Endothelial cell of umbilical vein (primary cell): ENCODE data around the gene EDC3. TPM values are rescaled to one million over a fixed set of nuclear protein-coding genes. Genes with fewer than 3 reads are reported as not detected.
A peak's percentile ranks its signal among the peaks of the same experiment; 100 is the strongest.

ENCODE experiments used
- BruUV-seq: library from RNA; stranded (reverse); fragments of 400-500 nt; replicated peaks from 2 replicates; lab custom pipeline; 2021; lab: Mats Ljungman, UMichigan
- CTCF ChIA-PET: fragments of 300-600, 350-600 bp; sonication (Branson Sonifier 250); formaldehyde crosslinking; loops from one replicate; lab custom pipeline; 2021; ENCODE audit warnings: antibody characterized with exemption, inconsistent platforms; lab: Charles Lee
- POLR2A ChIA-PET: fragments of 300-600, 350-600 bp; sonication (Branson Sonifier 250); formaldehyde crosslinking; loops from one replicate; lab custom pipeline; 2021; ENCODE audit warnings: antibody characterized with exemption, inconsistent platforms; lab: Charles Lee
- DNase-seq: peaks from one replicate; pipeline ENCODE4 v3.0.0-alpha.2; 2011; ENCODE audit warnings: low read depth, low spot score
- FAIRE-seq: peaks from 2 replicates; lab custom pipeline; 2011; peaks lifted over from hg19 to GRCh38; lab: Jason Lieb, UNC
- H2AFZ ChIP-seq: 2 replicates; pipeline ENCODE4 v1.6.0; 2012; ENCODE audit warnings: low read depth, low read length, control low read depth, inconsistent platforms
- H3K27ac ChIP-seq: 2 replicates; pipeline ENCODE4 v1.5.1; 2011; ENCODE audit warnings: low read depth, mild to moderate bottlenecking, control low read depth, low read length, moderate library complexity; ENCODE audit not compliant: insufficient read depth
- H3K27me3 ChIP-seq, 2 experiments: 2 replicates each; pipeline versions ENCODE4 v1.6.0 to v1.6.1; 2011; ENCODE audit warnings: low read length in 2 of 2, mixed read lengths in 1 of 2; ENCODE audit not compliant: control insufficient read depth in 2 of 2, insufficient read depth in 2 of 2
- H3K36me3 ChIP-seq, 2 experiments: 2 replicates in 1 of 2; 3 replicates in 1 of 2; pipeline ENCODE4 v1.5.1; 2011; ENCODE audit warnings: low read length in 2 of 2, mild to moderate bottlenecking in 1 of 2, moderate library complexity in 1 of 2; ENCODE audit not compliant: control insufficient read depth in 2 of 2, insufficient read depth in 2 of 2; ENCODE audit errors: extremely low read depth in 1 of 2
- H3K4me1 ChIP-seq: 3 replicates; pipeline ENCODE4 v1.5.1; 2011; ENCODE audit warnings: mild to moderate bottlenecking, low read length; ENCODE audit not compliant: control insufficient read depth, insufficient read depth; ENCODE audit errors: extremely low read depth
- H3K4me2 ChIP-seq: 2 replicates; pipeline ENCODE4 v1.6.1; 2011; ENCODE audit warnings: low read length, control low read depth, mixed read lengths; ENCODE audit not compliant: insufficient read depth
- H3K4me3 ChIP-seq, 3 experiments: fragments of 200-600 bp in 1 of 3; sonication (generic), shearing (Covaris generic) in 1 of 3; replicated peaks in 1 of 3; 2 replicates each; pipeline ENCODE4 v1.5.1; 2011 to 2016; ENCODE audit warnings: control low read depth in 3 of 3, low read length in 3 of 3, mild to moderate bottlenecking in 2 of 3, inconsistent platforms in 1 of 3, low read depth in 1 of 3, moderate library complexity in 1 of 3; ENCODE audit not compliant: insufficient read depth in 1 of 3
- H3K79me2 ChIP-seq: 2 replicates; pipeline ENCODE4 v1.6.0; 2012; ENCODE audit warnings: low read length, inconsistent platforms; ENCODE audit not compliant: control insufficient read depth, insufficient read depth
- H3K9ac ChIP-seq: replicated peaks from 2 replicates; pipeline ENCODE3; 2011; ENCODE audit warnings: low read length, control low read depth; ENCODE audit not compliant: insufficient read depth; ENCODE audit errors: extremely low read depth
- H3K9me1 ChIP-seq: replicated peaks from 3 replicates; pipeline ENCODE4 v1.6.0; 2011; ENCODE audit warnings: mild to moderate bottlenecking, low read length; ENCODE audit not compliant: control insufficient read depth, insufficient read depth; ENCODE audit errors: extremely low read depth
- H3K9me3 ChIP-seq: replicated peaks from 2 replicates; pipeline ENCODE4 v1.5.1; 2012; ENCODE audit warnings: low read length, inconsistent platforms; ENCODE audit not compliant: control insufficient read depth, insufficient read depth
- H4K20me1 ChIP-seq: replicated peaks from 2 replicates; pipeline ENCODE3; 2011; ENCODE audit warnings: mild to moderate bottlenecking, low read length; ENCODE audit not compliant: control insufficient read depth, insufficient read depth; ENCODE audit errors: extremely low read depth
- EZH2 ChIP-seq: IDR thresholded peaks from 2 replicates; pipeline ENCODE4 v1.6.1; 2012; ENCODE audit warnings: borderline replicate concordance, low read depth, mild to moderate bottlenecking, moderate library complexity, low read length, inconsistent platforms; ENCODE audit not compliant: severe bottlenecking
- FOS ChIP-seq: IDR thresholded peaks from 2 replicates; pipeline ENCODE4 v1.6.1; 2011; ENCODE audit warnings: mild to moderate bottlenecking, low read length, moderate library complexity, borderline replicate concordance; ENCODE audit not compliant: insufficient read depth
- MAX ChIP-seq: IDR thresholded peaks from 2 replicates; pipeline ENCODE4 v1.6.1; 2011; ENCODE audit not compliant: insufficient read depth, insufficient read length
- POLR2A ChIP-seq: IDR thresholded peaks from 2 replicates; pipeline ENCODE4 v1.6.1; 2012; ENCODE audit warnings: low read depth, mild to moderate bottlenecking, control low read depth, low read length
- POLR2AphosphoS5 ChIP-seq: IDR thresholded peaks from 2 replicates; pipeline ENCODE4 v1.6.1; 2012; ENCODE audit warnings: low read depth, mild to moderate bottlenecking, control low read depth, low read length, moderate library complexity; ENCODE audit not compliant: insufficient read depth
- dilution Hi-C: fragments of 300-500 bp; cut with MboI; formaldehyde crosslinking; loops from one replicate; pipeline ENCODE4 v1.15.0; 2019; ENCODE audit warnings: low sequenced_read_pairs; ENCODE audit not compliant: extremely low pct_ligation_motif_present
- intact Hi-C: fragments of 100-400 bp; cut with micrococcal nuclease; formaldehyde crosslinking; loops from one replicate; pipeline ENCODE4 v1.10.0; 2022
- polyA plus RNA-seq, 4 experiments: library from polyadenylated mRNA; depleted of rRNA in 3 of 4; stranded (reverse) in 3 of 4; unstranded in 1 of 4; fragments of >200 nt; gene quantifications; 2 replicates each; pipeline versions ENCODE4 v1.2.1 to v1.2.3, GENCODE V29; 2011 to 2012; ENCODE audit warnings: missing spikeins in 1 of 4
- total RNA-seq: library from RNA; stranded (reverse); gene quantifications from 2 replicates; pipeline ENCODE4 v1.2.3, GENCODE V29; 2021
- TF ChIP-seq, protein P1 (sequence below), 2 donors: IDR thresholded peaks; 1 replicate in 1 of 2; 2 replicates in 1 of 2; pipeline ENCODE4 v1.5.1; 2011; ENCODE audit warnings: low read length in 2 of 2, mild to moderate bottlenecking in 2 of 2, moderate library complexity in 2 of 2, control low read depth in 1 of 2, inconsistent platforms in 1 of 2, low read depth in 1 of 2; ENCODE audit not compliant: insufficient read depth in 1 of 2; ENCODE audit errors: extremely low read depth in 1 of 2

The EDC3 gene
- total and polyA plus RNA-seq, 2 donors (not counting 3 experiments of a cell fraction or from before 2014, with no cell fraction given): 55.9 to 56.5 TPM

DNA sequence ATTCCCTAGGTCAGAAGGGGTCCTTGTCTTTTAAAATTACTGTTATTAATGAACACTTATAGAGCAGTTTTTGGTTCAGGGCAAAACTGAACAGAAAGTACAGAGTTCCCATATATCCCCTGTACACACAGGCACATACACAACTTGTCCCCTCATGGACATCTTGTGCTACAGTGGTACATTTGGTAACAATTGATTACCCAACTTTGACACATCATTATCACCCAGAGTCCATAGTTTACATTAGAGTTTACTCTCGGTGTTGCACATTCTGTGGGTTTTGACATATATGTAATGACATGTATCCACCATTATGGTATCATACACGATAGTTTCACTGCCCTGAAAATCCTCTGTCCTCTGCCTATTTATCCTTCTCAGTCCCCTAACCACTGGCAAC lies 984 bp upstream of the EDC3 start:
- POLR2A ChIA-PET: no interaction called here
- Histone ChIP-seq H3K9me3 (no peaks in the 10 kb centered on the region), H2AFZ (peak overlapping the region; percentile 93), H4K20me1 (no peaks in the 10 kb centered on the region), H3K9ac (no peak overlapping the region), H3K9me1 (no peaks in the 10 kb centered on the region), H3K4me3 (peak overlapping the region in 1 of 3 experiments; percentile 76), H3K4me1 (peaks cover 15% of the 10 kb centered on the region), H3K36me3 (no peaks in the 10 kb centered on the region), H3K4me2 (peak overlapping the region; percentile 94), H3K79me2 (peaks cover 31% of the 10 kb centered on the region), H3K27me3 (peaks cover under 1 to 4% of the 10 kb centered on the region in 2 experiments), H3K27ac (no peak overlapping the region)
- FAIRE-seq: peak; percentile 12
- no TSS peak for BruUV-seq
- no peak for TF ChIP-seq POLR2A
- dilution Hi-C loops: no loop called here
- CTCF ChIA-PET: interaction anchor here (1.1 kb wide), 1 partner anchor 64 kb away, joined by 3 read pairs; no protein-coding TSS in a partner anchor
- intact Hi-C loops: loop anchor here (2.0 kb wide), 3 partner anchors 20 to 72 kb away; no protein-coding TSS in a partner anchor
- DNase-seq: no peak

- no peaks in the 10 kb centered on the region for H4K20me1 ChIP-seq
- no peak for FAIRE-seq
These were observed 540 bp upstream of the EDC3 start for GRCh38 chr15:74696398-74696729.

More at GRCh38 chr15:74696398-74696729, 540 bp upstream of the EDC3 start:
- dilution Hi-C loops: no loop called here
- H3K4me2 ChIP-seq: peak overlapping the region; percentile 94
- no peak for DNase-seq
- H3K27me3 ChIP-seq: no peaks in the 10 kb centered on the region
- ChIA-PET POLR2A (no interaction called here), CTCF (interaction anchor here (1.1 to 1.5 kb wide), 3 partner anchors 45 to 73 kb away, joined by 3 to 4 read pairs (median 4); no protein-coding TSS in a partner anchor)
- peak overlapping the region; percentile 90 for H3K9ac ChIP-seq
- H3K9me3 ChIP-seq: no peaks in the 10 kb centered on the region
- H3K4me3 ChIP-seq: peak overlapping the region; percentile 69 to 80 (median 76)
- peaks cover 34% of the 10 kb centered on the region for H3K79me2 ChIP-seq
- peak overlapping the region; percentile 77 for H3K27ac ChIP-seq
- TF ChIP-seq POLR2AphosphoS5 (no peak), EZH2 (no peak), FOS (no peak), MAX (no peak)
- TF ChIP-seq, protein P1, sequence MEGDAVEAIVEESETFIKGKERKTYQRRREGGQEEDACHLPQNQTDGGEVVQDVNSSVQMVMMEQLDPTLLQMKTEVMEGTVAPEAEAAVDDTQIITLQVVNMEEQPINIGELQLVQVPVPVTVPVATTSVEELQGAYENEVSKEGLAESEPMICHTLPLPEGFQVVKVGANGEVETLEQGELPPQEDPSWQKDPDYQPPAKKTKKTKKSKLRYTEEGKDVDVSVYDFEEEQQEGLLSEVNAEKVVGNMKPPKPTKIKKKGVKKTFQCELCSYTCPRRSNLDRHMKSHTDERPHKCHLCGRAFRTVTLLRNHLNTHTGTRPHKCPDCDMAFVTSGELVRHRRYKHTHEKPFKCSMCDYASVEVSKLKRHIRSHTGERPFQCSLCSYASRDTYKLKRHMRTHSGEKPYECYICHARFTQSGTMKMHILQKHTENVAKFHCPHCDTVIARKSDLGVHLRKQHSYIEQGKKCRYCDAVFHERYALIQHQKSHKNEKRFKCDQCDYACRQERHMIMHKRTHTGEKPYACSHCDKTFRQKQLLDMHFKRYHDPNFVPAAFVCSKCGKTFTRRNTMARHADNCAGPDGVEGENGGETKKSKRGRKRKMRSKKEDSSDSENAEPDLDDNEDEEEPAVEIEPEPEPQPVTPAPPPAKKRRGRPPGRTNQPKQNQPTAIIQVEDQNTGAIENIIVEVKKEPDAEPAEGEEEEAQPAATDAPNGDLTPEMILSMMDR (IDR thresholded peaks at IDR 0.05; ENCODE audit: extremely low read depth in 1 of 2, insufficient read depth in 1 of 2, low read depth in 1 of 2, low read length in 2 of 2): no peak
- H3K4me1 ChIP-seq: peaks cover 15% of the 10 kb centered on the region
- peak overlapping the region; percentile 93 for H2AFZ ChIP-seq
- no peaks in the 10 kb centered on the region for H3K36me3 ChIP-seq
- intact Hi-C loops: loop anchor here (2.0 kb wide), 3 partner anchors 20 to 72 kb away; no protein-coding TSS in a partner anchor
- BruUV-seq: TSS peak; percentile 92
- no peaks in the 10 kb centered on the region for H3K9me1 ChIP-seq
